ENCODE results near the gene LINGO4.

DNA sequence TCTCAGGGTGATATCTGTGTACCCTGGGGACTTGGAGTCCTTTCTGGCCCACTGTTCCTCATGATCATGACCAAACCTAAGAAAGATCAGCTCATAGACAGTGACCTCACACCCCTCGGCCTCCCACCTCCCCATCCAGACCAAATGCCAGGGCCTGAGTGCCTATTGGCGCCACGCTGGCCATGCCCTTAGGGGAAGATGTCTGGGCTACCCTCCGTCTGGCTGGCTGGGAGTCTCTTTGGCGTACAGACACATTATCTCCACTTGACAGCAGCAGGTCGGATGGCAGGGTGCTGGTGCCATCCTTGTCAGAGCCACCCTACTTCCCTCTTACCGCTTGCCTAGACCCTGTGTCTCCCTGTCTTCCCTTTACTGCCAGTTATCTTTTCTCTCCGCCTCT lies 18.0 kb upstream of the LINGO4 start:
- TF ChIP-seq, protein P1, sequence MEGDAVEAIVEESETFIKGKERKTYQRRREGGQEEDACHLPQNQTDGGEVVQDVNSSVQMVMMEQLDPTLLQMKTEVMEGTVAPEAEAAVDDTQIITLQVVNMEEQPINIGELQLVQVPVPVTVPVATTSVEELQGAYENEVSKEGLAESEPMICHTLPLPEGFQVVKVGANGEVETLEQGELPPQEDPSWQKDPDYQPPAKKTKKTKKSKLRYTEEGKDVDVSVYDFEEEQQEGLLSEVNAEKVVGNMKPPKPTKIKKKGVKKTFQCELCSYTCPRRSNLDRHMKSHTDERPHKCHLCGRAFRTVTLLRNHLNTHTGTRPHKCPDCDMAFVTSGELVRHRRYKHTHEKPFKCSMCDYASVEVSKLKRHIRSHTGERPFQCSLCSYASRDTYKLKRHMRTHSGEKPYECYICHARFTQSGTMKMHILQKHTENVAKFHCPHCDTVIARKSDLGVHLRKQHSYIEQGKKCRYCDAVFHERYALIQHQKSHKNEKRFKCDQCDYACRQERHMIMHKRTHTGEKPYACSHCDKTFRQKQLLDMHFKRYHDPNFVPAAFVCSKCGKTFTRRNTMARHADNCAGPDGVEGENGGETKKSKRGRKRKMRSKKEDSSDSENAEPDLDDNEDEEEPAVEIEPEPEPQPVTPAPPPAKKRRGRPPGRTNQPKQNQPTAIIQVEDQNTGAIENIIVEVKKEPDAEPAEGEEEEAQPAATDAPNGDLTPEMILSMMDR (IDR thresholded peaks at IDR 0.05): no peak
- TF ChIP-seq EP300 (IDR thresholded peaks at IDR 0.05) (no peak), POLR2A (IDR thresholded peaks at IDR 0.05) (no peak)
